Panc1 (cell line): ENCODE results near the gene RGPD8. TPM values are rescaled to one million over a fixed set of nuclear protein-coding genes. Genes with fewer than 3 reads are reported as not detected.

ENCODE experiments used
- total RNA-seq: library from RNA; stranded (reverse); gene quantifications from one replicate; pipeline ENCODE4 v1.2.1, GENCODE V29; 2021; ENCODE audit not compliant: unreplicated experiment

Gene RGPD8
- total RNA-seq, 1 experiment from 2014 or later = 20.9 TPM

Other genes starting within 250 kb of the RGPD8 start
- gene ZC3H8, start 178.6 kb downstream of the RGPD8 start, total RNA-seq = 4.4 TPM
- gene ZC3H6, start 158.0 kb downstream of the RGPD8 start, total RNA-seq = 5.3 TPM
- gene TTL, start 48.5 kb upstream of the RGPD8 start, total RNA-seq = 81.5 TPM
- 35.4 TPM for gene POLR1B, start 108.8 kb upstream of the RGPD8 start, total RNA-seq
- 46.7 TPM for gene CHCHD5, start 151.0 kb upstream of the RGPD8 start, total RNA-seq
- gene SLC20A1, start 212.3 kb upstream of the RGPD8 start, total RNA-seq = 72.0 TPM